GM19452 (cell line): ENCODE measurements around the gene EMX1.
A peak's percentile ranks its signal among the peaks of the same experiment; 100 is the strongest.
"Not testable (repeated sequence)": the region's sequence is repeated elsewhere in the genome, so short reads cannot be mapped to it uniquely, and the experiment has no call there.

Experiments used
- ATAC-seq: cut with Tn5 transposase; IDR thresholded peaks from one replicate; pipeline ENCODE4 v1.9.1; 2021; ENCODE audit not compliant: unreplicated experiment

Gene EMX1

DNA sequence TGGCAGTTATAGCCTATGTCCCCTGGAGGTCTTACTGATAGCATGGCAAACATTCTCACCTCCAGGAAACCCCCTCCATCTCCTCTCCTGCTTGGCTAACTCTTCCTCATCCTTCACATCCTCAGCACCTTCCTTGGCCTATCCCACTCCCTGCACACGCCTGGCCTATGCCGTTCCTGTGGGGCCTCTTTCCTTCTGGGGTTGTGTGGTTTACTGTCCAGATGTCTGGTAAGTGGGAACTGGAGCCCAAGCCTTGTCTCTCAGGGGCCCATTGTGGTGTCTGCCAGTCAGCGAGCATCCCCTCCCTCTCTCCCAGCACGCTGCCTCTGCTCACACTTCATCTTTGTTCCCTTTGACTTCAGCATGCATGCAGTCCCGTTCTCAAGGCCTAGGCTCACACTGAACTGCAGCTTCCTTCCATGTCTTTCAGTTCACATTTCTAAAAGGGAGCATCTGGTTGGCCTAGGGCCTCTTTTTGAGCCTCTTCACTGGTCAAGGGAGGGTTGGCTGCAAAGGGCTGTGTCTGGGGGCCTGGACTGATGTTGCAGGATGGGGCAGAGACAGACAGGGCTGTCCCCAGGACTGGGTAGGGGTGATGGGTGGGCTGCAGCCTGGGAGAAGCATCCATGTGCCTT lies 17.0 kb upstream of the EMX1 start:
- no peak for ATAC-seq

DNA sequence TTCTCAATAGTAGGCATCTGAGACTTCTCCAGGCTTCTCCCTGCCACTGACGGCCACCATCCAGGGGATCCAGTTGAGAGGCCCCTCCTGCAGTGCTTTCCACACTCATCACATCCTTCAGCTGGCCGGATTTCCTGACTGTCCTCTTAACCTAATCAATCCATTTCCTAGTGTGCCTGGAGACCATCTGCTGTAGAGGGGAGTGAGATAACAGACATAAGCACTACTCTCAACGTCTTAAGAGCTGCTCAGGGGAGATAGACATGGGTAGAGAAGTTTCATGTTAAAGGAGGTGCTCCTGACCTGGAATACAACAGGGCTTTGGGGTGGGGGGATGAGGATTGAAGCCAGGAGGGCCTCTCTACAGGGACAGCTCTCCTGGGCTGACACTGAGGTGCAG lies 15.9 kb upstream of the EMX1 start:
- ATAC-seq: no peak

- not testable (repeated sequence) for ATAC-seq
These were observed 9.9 kb upstream of the EMX1 start for GRCh38 chr2:72907369-72907768.

GRCh38 chr2:72908741-72909140 lies 8.6 kb upstream of the EMX1 start:
- no peak for ATAC-seq

GRCh38 chr2:72911256-72911655 lies 6.1 kb upstream of the EMX1 start:
- ATAC-seq: no peak

GRCh38 chr2:72913486-72914205 lies 3.7 kb upstream of the EMX1 start:
- ATAC-seq: no peak

- no peak for ATAC-seq
These were observed 3.1 kb upstream of the EMX1 start for GRCh38 chr2:72914206-72914559.

DNA sequence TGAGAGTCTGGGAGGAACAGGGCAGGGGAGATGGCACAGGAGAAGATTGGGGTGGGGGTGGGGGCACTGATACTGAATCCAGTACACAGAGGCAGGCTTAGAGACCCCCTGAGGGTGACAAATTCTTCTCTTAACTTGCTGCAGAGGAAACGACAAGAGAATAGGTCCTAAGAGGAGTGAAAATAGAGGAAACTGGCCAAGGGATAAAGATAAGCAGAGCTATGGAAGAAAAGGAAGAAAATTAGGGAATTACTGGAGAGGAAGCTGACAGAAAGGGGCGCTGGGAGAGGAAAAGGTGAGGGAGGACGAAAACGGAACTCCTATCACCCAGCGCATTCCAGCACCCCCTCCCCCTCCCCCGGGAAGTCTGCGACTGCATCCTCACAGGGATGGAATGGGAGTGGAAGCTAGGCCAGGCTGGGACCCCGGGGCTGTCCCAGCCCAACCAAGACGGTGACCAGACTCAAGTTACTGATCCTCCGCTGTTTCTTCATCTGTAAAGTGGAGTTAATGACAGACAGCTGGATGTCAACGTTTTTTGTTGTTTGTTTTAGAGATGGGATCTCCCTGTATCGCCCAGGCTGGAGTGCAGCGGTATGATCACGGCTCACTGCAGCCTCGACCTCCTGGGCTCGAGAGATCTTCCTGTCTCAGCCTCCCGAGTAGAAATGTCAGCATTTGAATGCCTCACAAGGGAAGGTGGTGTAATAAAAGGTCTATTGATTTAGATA lies 2.6 kb upstream of the EMX1 start:
- no peak for ATAC-seq

- ATAC-seq: no peak
These were observed 1.9 kb upstream of the EMX1 start for GRCh38 chr2:72915320-72915906.

- ATAC-seq: peak; percentile 64
These were observed 1.2 kb upstream of the EMX1 start for GRCh38 chr2:72915907-72916742.

GRCh38 chr2:72916743-72917137 lies 579 bp upstream of the EMX1 start:
- ATAC-seq: no peak

DNA sequence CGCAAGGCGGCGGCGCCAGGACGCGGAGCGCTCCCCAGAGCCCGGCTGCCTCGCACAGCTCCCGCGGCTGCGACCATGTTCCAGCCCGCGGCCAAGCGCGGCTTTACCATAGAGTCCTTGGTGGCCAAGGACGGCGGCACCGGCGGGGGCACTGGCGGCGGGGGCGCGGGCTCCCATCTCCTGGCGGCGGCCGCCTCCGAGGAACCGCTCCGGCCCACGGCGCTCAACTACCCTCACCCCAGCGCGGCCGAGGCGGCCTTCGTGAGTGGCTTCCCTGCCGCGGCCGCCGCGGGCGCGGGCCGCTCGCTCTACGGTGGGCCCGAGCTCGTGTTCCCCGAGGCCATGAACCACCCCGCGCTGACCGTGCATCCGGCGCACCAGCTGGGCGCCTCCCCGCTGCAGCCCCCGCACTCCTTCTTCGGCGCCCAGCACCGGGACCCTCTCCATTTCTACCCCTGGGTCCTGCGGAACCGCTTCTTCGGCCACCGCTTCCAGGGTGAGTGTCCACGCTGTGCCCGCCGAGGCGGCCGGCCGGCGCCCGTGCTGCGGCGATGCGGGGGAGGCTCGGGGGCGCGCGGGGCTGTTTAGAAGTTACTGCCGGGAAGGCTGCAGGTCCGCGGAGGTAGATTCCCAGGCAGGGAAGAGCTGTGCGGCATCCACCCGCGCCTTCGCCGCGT lies 696 bp downstream of the EMX1 start:
- ATAC-seq: peak; percentile 23

DNA sequence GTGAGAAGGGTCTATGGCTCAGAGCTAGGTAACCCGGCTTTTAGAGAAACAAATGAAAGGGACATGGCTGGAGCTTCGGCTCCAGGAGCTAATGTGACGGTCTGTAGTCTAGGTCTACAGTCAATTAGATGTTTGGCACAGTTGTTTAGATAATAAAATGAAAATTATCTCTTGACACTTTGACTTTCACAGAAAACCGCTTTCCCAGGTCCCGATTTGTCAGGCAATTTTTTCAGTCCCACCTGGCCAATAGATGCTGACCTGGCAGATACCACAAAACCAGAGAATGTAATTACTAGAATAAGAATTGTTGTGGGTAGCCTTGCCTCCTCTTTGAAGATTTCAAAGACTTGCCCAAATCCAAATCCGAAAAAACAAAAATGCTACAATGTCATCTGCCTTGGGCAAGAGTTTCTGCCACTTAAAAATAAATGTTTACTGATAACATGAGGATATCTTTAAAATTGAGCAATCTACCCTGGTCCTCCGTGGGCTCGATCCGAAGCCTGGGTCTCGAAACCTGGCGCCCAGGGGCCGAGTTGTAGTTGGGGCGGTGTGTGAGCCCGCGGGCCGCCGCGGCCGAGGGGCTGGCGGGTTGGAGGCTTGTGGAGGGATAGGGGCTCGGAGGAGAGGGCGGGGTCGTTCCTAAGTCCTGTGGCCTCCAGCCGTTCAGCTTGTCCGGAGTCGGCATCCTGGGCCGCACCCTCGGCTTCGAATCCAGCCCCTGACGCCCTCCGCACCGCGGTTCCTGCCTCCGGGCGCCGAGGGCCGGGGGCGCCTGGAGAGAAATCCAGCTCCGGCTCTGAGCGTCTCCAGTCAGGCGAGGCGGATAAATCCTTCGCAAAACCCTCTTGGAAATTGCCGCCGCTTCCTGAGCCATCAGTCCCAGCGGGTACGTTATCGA lies 2.3 kb downstream of the EMX1 start:
- no peak for ATAC-seq

DNA sequence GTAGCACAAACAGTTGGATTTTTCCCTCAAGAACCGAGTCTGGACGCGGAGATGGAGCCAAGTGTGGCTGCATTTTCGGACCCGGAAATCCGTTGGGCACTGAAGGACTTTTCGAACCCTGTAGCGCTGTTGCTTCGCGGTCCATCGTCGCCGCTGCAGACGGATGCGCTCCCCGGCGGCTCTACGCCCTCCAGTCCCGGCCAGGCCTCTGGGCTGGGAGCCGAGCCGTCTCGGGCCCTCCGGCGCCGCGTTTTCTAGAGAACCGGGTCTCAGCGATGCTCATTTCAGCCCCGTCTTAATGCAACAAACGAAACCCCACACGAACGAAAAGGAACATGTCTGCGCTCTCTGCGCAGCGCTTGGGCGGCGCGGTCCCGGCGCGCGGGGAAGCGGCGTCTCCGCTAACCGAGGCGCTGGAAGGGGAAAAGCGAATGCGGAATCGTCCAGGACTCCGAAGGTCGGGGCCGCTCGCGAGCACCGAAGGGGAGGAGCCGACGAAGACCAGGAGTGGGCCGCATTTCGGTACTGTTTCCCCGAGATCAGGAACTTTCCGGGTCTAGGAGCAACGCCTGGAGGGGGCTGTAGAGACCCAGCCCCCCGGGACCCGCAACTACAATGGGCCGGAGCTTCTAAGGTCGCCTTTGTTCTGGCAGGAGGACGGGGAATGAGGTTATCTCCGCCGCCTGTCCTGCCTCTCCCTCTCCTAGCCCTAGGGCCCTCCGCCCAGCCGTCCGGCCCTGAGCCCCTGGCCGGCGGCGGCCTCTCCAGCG lies 3.2 kb downstream of the EMX1 start:
- ATAC-seq: no peak

- no peak for ATAC-seq
These were observed 4.0 kb downstream of the EMX1 start for GRCh38 chr2:72921088-72921851.

DNA sequence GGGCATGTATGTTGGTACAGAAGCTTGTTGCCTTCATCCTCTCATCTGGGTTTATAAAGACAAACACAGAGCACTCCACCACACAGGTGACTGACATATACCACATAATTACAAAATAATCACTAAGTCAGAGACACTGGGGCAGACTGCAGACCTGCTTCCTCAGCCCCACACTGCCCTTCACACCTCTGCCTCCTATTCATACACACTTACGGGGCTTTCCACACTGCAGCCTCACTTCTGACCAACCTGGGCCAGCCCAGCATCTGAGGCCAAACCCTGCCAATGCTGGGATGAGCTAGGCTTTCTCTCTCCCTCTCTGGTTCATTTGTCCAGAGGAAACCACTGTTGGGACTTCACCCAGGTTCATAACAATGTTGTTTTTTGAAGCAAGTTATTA lies 4.5 kb downstream of the EMX1 start:
- no peak for ATAC-seq

DNA sequence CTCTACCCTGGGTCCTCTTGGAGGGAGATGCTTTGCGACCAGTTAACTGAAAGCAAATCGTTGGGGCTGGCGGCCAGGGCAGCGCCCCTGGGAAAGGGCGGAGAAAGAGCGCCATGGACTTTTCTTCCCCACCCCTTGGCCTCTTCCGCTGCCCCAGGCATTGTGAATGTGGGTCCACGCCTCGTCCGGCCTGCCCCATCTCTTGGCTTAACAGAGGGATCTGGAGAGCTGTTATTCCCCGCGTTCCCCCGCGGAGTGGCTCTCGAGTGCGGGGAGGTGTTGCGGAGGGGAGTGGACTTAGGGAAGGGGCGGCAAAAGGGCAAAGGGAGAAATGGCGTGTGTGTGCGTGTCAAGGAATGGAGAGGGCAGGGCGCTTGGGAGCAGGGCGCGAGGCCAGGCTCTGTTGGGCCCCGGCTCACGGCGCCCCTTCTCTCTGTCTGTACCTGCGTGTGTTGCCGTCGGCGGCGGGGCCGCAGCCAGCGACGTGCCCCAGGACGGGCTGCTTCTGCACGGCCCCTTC lies 6.6 kb downstream of the EMX1 start:
- ATAC-seq: no peak
